ENCODE results near the gene PIGZ. TPM values are rescaled to one million over a fixed set of nuclear protein-coding genes. Genes with fewer than 3 reads are reported as not detected.

The PIGZ gene
- total RNA-seq, 4 donors from 2014 or later: 0.29 to 21.5 (median 2.3) TPM

DNA sequence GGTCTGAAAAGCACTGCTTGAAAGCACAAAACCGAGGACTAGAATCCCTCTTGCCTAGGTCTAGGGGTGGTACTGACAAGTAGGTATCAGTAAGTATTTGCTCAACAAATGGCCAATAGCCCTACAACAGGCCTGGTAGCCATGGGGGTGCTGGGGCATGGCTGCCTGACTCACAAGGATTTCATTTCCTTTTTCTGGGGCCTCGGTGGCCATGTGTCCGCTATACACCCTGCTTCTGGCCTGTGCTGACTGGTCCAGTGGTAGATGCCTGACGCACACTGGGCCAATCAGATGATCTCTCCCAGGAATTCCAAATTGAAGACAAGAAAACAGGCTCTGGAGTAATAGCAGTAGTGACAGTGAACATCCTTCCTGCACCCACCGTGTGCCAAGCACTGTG lies 31.6 kb upstream of the PIGZ start:
- intact Hi-C loops (cut with DNase I; ENCODE audit: low total_unique reads): loop anchor here (10.0 kb wide), 1 partner anchor 185 kb away; no protein-coding TSS in a partner anchor
- Histone ChIP-seq H3K4me3 (no peak overlapping the region), H3K9me3 (no peaks in the 10 kb centered on the region), H3K4me1 (no peaks in the 10 kb centered on the region), H3K27ac (no peak overlapping the region), H3K27me3 (no peaks in the 10 kb centered on the region), H3K36me3 (no peaks in the 10 kb centered on the region)
- DNase-seq: no peak
- TF ChIP-seq, protein P1, sequence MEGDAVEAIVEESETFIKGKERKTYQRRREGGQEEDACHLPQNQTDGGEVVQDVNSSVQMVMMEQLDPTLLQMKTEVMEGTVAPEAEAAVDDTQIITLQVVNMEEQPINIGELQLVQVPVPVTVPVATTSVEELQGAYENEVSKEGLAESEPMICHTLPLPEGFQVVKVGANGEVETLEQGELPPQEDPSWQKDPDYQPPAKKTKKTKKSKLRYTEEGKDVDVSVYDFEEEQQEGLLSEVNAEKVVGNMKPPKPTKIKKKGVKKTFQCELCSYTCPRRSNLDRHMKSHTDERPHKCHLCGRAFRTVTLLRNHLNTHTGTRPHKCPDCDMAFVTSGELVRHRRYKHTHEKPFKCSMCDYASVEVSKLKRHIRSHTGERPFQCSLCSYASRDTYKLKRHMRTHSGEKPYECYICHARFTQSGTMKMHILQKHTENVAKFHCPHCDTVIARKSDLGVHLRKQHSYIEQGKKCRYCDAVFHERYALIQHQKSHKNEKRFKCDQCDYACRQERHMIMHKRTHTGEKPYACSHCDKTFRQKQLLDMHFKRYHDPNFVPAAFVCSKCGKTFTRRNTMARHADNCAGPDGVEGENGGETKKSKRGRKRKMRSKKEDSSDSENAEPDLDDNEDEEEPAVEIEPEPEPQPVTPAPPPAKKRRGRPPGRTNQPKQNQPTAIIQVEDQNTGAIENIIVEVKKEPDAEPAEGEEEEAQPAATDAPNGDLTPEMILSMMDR (IDR thresholded peaks at IDR 0.05): no peak
- TF ChIP-seq POLR2A (IDR thresholded peaks at IDR 0.05): no peak

GRCh38 chr3:196998966-196999760 lies 30.5 kb upstream of the PIGZ start:
- H3K4me1 ChIP-seq: no peaks in the 10 kb centered on the region
- intact Hi-C loops (cut with DNase I; ENCODE audit: low total_unique reads): no loop called here
- H3K9me3 ChIP-seq: no peaks in the 10 kb centered on the region
- no peak for TF ChIP-seq POLR2A (IDR thresholded peaks at IDR 0.05)
- TF ChIP-seq, protein P1 (IDR thresholded peaks at IDR 0.05): no peak
- no peaks in the 10 kb centered on the region for H3K27me3 ChIP-seq
- no peak for DNase-seq
- H3K4me3 ChIP-seq: no peak overlapping the region
- H3K27ac ChIP-seq: no peak overlapping the region
- no peaks in the 10 kb centered on the region for H3K36me3 ChIP-seq

DNA sequence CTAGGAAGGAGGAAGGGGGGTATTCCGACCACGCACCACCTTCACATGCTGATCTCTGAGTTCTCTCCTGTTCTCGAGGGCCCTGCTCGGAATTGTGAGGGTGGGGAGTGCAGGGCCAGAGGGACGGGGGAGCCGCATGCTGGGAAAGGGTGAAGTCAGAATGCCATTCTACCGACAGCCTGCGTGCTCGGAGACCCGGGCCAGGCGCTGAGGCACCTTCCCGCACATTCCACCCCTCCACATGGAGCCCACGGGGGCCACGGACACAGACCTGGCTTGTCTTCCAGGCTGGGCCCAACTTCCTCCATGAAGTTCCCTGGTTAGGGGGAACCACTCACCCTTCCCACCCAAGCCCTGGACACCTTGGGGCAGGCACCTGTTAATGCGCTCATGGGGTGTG lies 28.7 kb upstream of the PIGZ start:
- TF ChIP-seq POLR2A (IDR thresholded peaks at IDR 0.05): no peak
- TF ChIP-seq, protein P1 (IDR thresholded peaks at IDR 0.05): no peak
- Histone ChIP-seq H3K36me3 (no peaks in the 10 kb centered on the region), H3K4me3 (no peak overlapping the region), H3K27me3 (no peaks in the 10 kb centered on the region), H3K9me3 (no peaks in the 10 kb centered on the region), H3K27ac (no peak overlapping the region), H3K4me1 (no peaks in the 10 kb centered on the region)
- intact Hi-C loops (cut with DNase I; ENCODE audit: low total_unique reads): no loop called here
- no peak for DNase-seq

DNA sequence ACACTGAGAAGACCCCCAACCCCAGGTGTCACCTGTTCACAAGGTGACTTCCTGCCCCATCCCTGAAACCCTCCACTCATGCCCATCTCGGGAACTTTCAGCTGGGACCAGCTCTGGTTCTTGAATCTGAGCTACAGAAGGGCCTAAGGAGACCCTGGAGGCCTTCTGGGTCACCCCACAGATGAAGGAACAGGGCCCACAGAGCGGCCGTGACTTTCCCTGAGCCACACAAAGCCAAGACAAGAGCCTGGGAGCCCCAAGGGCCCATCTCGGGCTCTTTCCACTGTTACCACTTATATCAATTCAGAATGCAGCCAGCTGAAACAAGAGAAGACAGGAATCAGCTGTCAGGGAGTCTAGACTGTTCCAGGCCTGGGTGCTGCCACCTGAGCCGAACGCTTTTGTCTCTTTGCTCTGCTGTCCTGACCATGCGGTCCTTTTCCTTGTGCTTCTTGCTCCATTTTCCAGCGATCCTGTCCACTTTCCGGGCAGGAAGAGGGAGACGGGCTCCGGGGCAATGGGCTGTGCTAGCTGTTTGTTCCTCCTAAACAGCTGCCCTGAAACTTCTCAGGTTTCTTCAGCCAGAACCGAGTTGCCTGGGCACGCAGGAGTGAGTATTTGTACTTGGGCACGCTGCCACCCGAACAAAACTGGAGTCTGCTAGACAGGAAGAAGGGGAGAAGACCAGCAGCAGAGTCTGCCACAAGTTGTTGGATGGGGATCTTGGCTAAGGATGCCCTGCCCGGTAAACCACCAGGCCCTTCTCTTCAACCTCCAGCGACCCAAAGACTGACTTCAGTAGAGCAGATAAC lies 28.0 kb upstream of the PIGZ start:
- intact Hi-C loops (cut with DNase I; ENCODE audit: low total_unique reads): no loop called here
- DNase-seq: no peak
- Histone ChIP-seq H3K4me3 (no peak overlapping the region), H3K4me1 (no peaks in the 10 kb centered on the region), H3K36me3 (no peaks in the 10 kb centered on the region), H3K27ac (no peak overlapping the region), H3K9me3 (no peaks in the 10 kb centered on the region), H3K27me3 (no peaks in the 10 kb centered on the region)
- no peak for TF ChIP-seq POLR2A (IDR thresholded peaks at IDR 0.05)
- TF ChIP-seq, protein P1 (IDR thresholded peaks at IDR 0.05): no peak

Data from uterus (tissue), 4 donors.